T-helper 17 cell (primary cell): ENCODE results near the gene ITGA11. TPM values are rescaled to one million over a fixed set of nuclear protein-coding genes. Genes with fewer than 3 reads are reported as not detected.

Experiments
- total RNA-seq, 4 donors: library from RNA in 2 of 4; stranded (reverse) in 2 of 4; gene quantifications; one replicate each; pipeline ENCODE4 v1.2.3 and lab custom pipeline; 2022 to 2026

The ITGA11 gene
- total RNA-seq, 2 donors from 2014 or later, result 0.17 TPM; not detected in 1

Other genes starting within 250 kb of the ITGA11 start
- 1 to 10 TPM; 2.4 to 2.6 TPM for gene CALML4, start 226.8 kb downstream of the ITGA11 start, total RNA-seq
- 10 to 100 TPM; 14.3 to 14.6 TPM for gene CLN6, start 202.4 kb downstream of the ITGA11 start, total RNA-seq
- gene FEM1B, start 154.4 kb downstream of the ITGA11 start, total RNA-seq, result 10 to 100 TPM; 62.4 to 73.0 TPM
- not detected for gene CORO2B, start 146.8 kb upstream of the ITGA11 start, total RNA-seq